HepG2 (cell line): ENCODE results near the gene GPN2. TPM values are rescaled to one million over a fixed set of nuclear protein-coding genes. Genes with fewer than 3 reads are reported as not detected.

Source experiments
- CEBPZ ChIP-seq: IDR thresholded peaks from 2 replicates; pipeline ENCODE4 v1.6.1; 2012; ENCODE audit warnings: low read length, improper control_type of control experiment
- GFI1 ChIP-seq: sonication (generic); formaldehyde crosslinking; IDR thresholded peaks from 2 replicates; pipeline ENCODE4 v1.5.0; 2020; ENCODE audit warnings: missing genetic modification reagents, mild to moderate bottlenecking, borderline replicate concordance
- JUN ChIP-seq: sonication (generic); formaldehyde crosslinking; IDR thresholded peaks from 2 replicates; pipeline ENCODE4 v1.4.0; 2020; ENCODE audit warnings: mild to moderate bottlenecking, missing genetic modification reagents
- NR2F1 ChIP-seq, 2 experiments: fragments of 450-650 bp in 1 of 2; formaldehyde crosslinking in 1 of 2; IDR thresholded peaks; 2 replicates each; pipeline versions ENCODE4 v1.5.0 to v1.6.1; 2016 to 2020; ENCODE audit warnings: mild to moderate bottlenecking in 1 of 2, missing compliant biosample characterization in 1 of 2, missing genetic modification reagents in 1 of 2, moderate library complexity in 1 of 2
- POGK ChIP-seq: sonication (generic); formaldehyde crosslinking; conservative IDR thresholded peaks from 2 replicates; pipeline ENCODE4 v1.8.0; 2022; ENCODE audit warnings: mild to moderate bottlenecking, moderate library complexity, missing genetic modification reagents
- TRIM22 ChIP-seq: fragments of 450-650 bp; IDR thresholded peaks from 2 replicates; pipeline ENCODE4 v1.6.1; 2017
- ZNF281 ChIP-seq: sonication (generic); formaldehyde crosslinking; IDR thresholded peaks from 2 replicates; pipeline ENCODE4 v1.4.0; 2020; ENCODE audit warnings: missing genetic modification reagents, borderline replicate concordance
- ZNF574 ChIP-seq: sonication (generic); formaldehyde crosslinking; IDR thresholded peaks from 2 replicates; pipeline ENCODE4 v1.4.0; 2020; ENCODE audit warnings: missing genetic modification reagents
- ZNF75D ChIP-seq: sonication (generic); formaldehyde crosslinking; IDR thresholded peaks from 2 replicates; pipeline ENCODE4 v1.8.1; 2023; ENCODE audit warnings: missing genetic modification reagents, mild to moderate bottlenecking, borderline replicate concordance
- polyA plus RNA-seq, 8 experiments: library from polyadenylated mRNA; depleted of rRNA in 3 of 8; stranded (reverse) in 7 of 8; unstranded in 1 of 8; fragments of >200 nt; fragmentation: Illumina TruSeq in 4 of 8; extraction: Trizol in 4 of 8; gene quantifications; 2 replicates each; pipeline versions ENCODE4 v1.2.1 to v1.2.3, GENCODE V29; 2011 to 2016; ENCODE audit warnings: low read depth in 4 of 8, missing spikeins in 1 of 8, mixed read lengths in 1 of 8; ENCODE audit not compliant: insufficient read depth in 1 of 8
- total RNA-seq, 5 experiments: library from RNA; depleted of rRNA; stranded (reverse); fragments of >200 nt; fragmentation: Illumina TruSeq; extraction: Trizol; gene quantifications; 2 replicates each; pipeline ENCODE4 v1.2.3, GENCODE V29; 2016; ENCODE audit warnings: low read depth in 1 of 5

The GPN2 gene
- total and polyA plus RNA-seq, 2 of the 13 experiments (the other 11 are each of a cell fraction or from before 2014, with no cell fraction given): 19.3 to 38.9 TPM

- TF ChIP-seq ZNF574 (peak; percentile 94), JUN (CRISPR knock-in tag) (no peak), NR2F1 (CRISPR knock-in tag; IDR thresholded peaks at IDR 0.05) (0 out of 4 replicates have a peak, but pooled peaks of 1 of the 2 experiments have one; percentile 5), ZNF281 (CRISPR knock-in tag) (no peak), CEBPZ (no peak), TRIM22 (no peak), GFI1 (peak; percentile 36; the same call in 1 of the 2 replicates), POGK (CRISPR knock-in tag) (no peak), ZNF75D (CRISPR knock-in tag) (no peak)
Observed at GRCh38 chr1:26826261-26827105, 63.6 kb downstream of the GPN2 start, which contains the start of gene ZDHHC18 (continued).
